ENCODE results near the gene TACR2.
A peak's percentile ranks its signal among the peaks of the same experiment; 100 is the strongest.

The TACR2 gene

GRCh38 chr10:69366738-69367137, 50.0 kb downstream of the TACR2 start:
- no peak for DNase-seq

DNA sequence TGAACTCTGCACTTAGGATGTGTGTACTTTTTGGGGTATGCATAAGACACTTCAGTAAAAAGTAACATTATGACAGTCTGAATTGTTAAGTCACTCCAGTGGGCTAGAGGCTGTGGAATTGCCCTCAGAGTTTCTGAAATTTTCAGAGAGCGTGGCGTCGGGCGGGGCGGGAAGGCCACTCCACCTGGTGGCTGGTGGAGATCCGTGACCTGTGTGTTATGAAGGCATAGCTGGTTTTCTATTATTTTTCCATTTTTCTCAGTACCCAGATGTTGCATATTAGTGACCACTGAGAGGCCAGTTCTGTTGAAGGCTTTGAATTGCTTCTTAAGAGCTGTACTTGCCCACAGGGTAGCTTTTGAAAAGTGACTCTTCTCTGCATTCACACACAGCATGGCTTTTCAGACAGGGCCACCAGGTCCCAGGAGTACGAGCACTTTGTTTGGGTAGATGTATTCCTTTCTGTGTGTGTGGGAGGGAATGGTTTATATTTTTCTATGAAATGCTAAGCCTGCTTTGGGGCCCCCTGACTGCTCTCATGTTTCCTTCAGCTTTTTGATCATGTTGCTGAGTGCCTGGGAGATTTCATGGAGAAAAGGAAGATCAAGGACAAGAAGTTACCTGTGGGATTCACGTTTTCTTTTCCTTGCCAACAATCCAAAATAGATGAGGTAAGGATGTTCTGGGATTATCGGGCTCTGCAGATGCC, 52.3 kb downstream of the TACR2 start:
- no peak for DNase-seq

DNA sequence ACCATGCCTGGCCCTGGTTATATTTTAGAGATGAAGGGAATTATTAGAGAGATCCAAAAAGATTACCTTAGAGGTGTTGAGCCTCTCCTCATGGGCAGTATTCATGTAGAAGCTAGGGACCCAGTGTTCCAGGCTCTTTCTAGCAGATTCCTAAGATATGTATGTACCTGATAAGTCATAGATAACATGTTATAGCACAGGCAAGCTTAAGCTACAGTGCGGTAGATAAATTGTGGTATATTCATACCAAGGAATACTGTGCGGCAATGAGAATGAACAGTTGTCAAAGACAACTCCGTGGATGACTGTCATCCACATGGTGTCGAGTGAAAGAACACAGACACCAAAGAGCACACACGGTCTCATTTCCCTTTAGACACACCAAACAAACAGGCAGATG, 53.1 kb downstream of the TACR2 start:
- DNase-seq: no peak

GRCh38 chr10:69362471-69362954, 54.2 kb downstream of the TACR2 start:
- peak in 1 of 2 experiments; percentile 45 for DNase-seq

- DNase-seq: peak in 1 of 2 experiments; percentile 81
These were observed 55.5 kb downstream of the TACR2 start for GRCh38 chr10:69361303-69361614.

DNA sequence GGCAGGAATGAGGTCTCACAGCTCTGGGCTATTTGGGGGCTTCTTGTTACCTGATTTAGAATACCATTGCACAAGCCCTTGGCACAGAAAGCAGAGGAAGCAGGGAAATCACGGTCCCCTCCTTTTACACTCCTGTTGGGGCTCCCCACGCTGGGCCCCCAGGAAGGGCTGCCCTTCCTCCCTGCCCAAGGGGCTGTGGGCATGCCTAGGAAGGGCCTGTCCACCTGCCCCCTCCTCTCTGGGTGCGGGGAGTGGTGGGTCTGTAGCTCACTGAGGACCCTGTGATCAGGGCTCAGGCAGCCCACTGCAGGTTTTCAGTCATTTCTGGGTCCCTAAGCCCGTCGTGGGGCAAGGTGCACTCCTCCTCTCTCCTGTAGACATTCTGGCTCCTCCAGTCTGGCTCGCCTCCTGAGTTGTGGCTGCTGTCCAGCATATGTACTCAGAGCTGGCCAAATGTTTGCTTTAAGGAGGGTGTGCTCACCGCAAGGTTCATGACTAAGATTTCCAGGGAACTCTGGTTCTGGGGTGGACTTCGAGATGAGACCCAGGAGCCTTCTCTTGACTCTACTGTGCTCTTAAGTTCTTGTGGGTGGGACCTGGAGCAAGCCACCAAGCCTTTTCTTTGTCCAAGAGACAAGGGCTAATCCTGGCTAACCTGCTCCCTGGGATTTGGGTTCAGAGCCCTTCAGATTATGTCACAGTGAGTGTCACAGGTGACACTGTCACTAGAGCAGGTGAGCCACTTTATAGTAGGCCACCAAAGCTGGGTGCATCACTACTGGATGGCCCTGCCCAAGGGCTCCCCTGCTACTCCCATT, 56.0 kb downstream of the TACR2 start:
- peak; percentile 13 to 64 for DNase-seq

- DNase-seq: no peak
These were observed 57.1 kb downstream of the TACR2 start for GRCh38 chr10:69359594-69359993.

DNA sequence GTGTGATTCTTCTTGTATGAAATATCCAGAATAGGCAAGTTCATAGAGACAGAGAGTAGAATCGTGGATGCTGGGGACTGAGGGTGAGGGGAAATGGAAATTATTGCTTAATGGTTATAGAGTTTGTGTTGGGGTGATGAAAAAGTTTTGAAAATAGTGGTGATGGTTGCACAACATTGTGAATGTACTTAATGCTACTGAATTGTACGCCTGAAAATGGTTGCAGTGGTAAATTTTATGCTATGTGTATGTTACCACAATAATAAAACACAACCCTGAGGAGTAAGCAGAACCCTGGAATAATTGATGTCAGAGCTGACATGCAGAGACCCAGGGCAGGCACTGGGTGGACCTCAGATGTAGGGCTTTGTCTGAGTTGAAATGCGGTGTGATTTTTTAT, 57.6 kb downstream of the TACR2 start:
- no peak for DNase-seq

DNA sequence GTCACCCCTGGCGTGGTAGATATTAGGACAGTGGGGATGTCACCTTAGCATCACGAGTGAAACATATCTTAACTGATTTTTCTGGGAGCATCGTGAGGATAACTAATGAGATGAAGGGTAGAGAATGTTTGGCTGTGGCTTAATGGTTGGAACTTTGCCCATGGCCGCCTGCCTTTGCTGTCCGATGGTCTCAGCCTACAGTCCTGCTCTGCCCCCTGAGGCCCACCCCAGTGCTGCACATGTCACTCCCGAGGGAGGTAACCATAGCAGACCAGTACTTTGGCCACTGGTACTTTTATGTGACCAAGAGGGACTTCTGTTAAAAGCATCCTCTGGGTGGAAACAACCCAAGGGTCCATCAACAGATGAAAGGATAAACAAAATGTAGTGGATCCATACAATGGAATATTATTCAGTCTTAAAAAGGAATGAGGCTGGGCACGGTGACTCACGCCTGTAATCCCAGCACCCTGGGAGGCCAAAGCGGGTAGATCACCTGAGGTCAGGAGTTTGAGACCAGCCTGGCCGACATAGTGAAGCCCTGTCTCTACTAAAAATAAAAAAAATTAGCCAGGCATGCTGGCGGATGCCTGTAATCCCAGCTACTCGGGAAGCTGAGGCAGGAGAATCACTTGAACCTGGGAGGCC, 58.4 kb downstream of the TACR2 start:
- DNase-seq: no peak

DNA sequence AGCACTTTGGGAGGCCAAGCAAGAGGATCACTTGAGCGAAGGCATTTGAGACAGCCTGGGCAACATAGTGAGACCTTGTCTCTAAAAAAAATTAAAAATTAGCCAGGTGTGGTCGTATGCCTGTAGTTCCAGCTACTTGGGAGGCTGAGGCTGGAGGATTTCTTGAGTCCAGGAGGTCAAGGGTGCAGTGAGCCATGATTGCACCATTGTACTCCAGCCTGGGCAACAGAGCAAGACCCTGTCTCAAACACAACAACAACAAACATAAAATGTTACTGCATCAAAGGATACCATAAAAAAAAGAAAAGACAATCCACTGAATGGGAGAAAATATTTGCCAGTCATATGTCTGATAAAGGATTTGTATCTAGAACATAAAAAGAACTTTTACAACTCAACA, 60.5 kb downstream of the TACR2 start:
- no peak for DNase-seq

- DNase-seq: no peak
These were observed 62.6 kb downstream of the TACR2 start for GRCh38 chr10:69353977-69354635.

Measured in NCI-H446 (cell line).